ENCODE data around the gene PREB. TPM values are rescaled to one million over a fixed set of nuclear protein-coding genes. Genes with fewer than 3 reads are reported as not detected.

The PREB gene
- total RNA-seq, 1 experiment from 2014 or later = 84.5 TPM

DNA sequence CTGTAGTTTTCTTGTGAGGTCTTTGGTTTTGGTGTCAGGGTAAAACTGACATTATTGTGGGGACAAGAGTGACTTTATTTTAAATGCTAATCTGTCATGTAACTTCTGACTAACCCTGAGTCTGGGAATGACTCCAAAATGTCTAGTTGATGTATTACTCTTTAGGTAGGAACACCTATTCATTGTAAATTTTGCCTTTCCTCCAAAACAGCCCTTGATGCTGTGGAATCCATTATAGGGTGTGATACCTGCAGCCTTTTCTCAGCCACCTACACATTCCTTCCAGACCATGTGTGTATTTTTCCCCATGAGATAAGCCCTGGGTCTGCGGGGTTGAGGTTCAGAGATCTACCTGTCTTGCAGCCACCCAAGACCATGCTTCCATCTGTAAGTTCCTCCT, 8.8 kb upstream of the PREB start:
- DNase-seq = no peak
- no peaks in the 10 kb centered on the region for H3K27me3 ChIP-seq (ENCODE audit: control insufficient read depth, insufficient read depth, low read length)
- H3K36me3 ChIP-seq (replicated peaks; ENCODE audit: control insufficient read depth, insufficient read depth, low read length) = no peaks in the 10 kb centered on the region
- no peak overlapping the region for H3K4me3 ChIP-seq (ENCODE audit: insufficient read depth, low read depth, low read length)

GRCh38 chr2:27139310-27139709, 4.9 kb upstream of the PREB start, which contains the start of gene PRR30:
PRR30 (minus strand) TSS chr2:27139410; CDS start chr2:27138329, 1,081 bp downstream.
- Histone ChIP-seq H3K36me3 (replicated peaks; ENCODE audit: control insufficient read depth, insufficient read depth, low read length) (no peaks in the 10 kb centered on the region), H3K4me3 (ENCODE audit: insufficient read depth, low read depth, low read length) (no peak within 1 kb of the TSS), H3K27me3 (ENCODE audit: control insufficient read depth, insufficient read depth, low read length) (no peaks in the 10 kb centered on the region)
- no peak for DNase-seq

DNA sequence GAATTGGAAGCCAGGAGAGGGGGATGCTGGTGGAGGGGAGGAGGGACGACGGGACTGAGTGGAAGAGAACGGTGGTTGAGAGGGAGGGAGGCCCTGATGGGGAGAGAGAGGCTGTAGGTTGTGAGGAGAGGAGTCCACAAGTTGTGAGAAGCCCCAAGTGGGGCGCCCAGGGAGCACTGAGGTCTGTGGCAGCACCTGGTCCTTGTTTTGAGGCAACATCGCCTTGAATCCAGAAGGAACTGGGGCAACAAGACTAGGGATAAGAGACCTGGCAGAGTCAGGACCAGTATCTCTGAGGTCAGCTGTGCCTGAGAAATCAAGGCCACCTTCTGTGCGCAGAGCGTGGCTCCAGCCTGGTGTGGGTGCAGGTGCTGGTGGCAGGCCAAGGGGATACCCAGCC, 3.7 kb upstream of the PREB start:
- peaks cover 2% of the 10 kb centered on the region for H3K36me3 ChIP-seq (replicated peaks; ENCODE audit: control insufficient read depth, insufficient read depth, low read length)
- no peak for DNase-seq
- H3K27me3 ChIP-seq (ENCODE audit: control insufficient read depth, insufficient read depth, low read length) = no peaks in the 10 kb centered on the region
- no peak overlapping the region for H3K4me3 ChIP-seq (ENCODE audit: insufficient read depth, low read depth, low read length)

GRCh38 chr2:27137322-27137935, 3.0 kb upstream of the PREB start:
- Histone ChIP-seq H3K36me3 (replicated peaks; ENCODE audit: control insufficient read depth, insufficient read depth, low read length) (peaks cover 9% of the 10 kb centered on the region), H3K4me3 (ENCODE audit: insufficient read depth, low read depth, low read length) (no peak overlapping the region)
- DNase-seq = no peak

DNA sequence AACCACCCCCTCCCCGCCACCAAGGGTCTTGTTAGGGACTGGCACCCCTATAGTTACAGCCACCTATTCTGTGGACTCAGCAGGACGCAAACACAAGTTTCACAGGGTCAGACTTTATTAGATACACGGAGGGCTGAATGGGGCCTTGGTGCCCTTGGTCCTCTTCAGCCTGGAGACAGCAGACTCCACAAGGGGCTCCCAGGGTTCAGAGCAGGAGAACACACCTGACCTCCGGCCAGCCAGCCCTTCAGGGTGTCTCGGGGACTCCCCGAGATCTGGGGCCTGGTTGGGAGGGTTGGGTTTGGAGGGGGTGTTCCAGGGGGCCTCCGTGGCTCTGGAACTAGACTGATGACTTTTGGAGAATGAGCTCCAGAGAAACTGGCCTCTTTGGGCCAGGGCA, 2.3 kb upstream of the PREB start:
- H3K27me3 ChIP-seq (ENCODE audit: control insufficient read depth, insufficient read depth, low read length) = no peaks in the 10 kb centered on the region
- DNase-seq = no peak

More at GRCh38 chr2:27137322-27137935, 3.0 kb upstream of the PREB start:
- H3K27me3 ChIP-seq (ENCODE audit: control insufficient read depth, insufficient read depth, low read length) = no peaks in the 10 kb centered on the region

DNA sequence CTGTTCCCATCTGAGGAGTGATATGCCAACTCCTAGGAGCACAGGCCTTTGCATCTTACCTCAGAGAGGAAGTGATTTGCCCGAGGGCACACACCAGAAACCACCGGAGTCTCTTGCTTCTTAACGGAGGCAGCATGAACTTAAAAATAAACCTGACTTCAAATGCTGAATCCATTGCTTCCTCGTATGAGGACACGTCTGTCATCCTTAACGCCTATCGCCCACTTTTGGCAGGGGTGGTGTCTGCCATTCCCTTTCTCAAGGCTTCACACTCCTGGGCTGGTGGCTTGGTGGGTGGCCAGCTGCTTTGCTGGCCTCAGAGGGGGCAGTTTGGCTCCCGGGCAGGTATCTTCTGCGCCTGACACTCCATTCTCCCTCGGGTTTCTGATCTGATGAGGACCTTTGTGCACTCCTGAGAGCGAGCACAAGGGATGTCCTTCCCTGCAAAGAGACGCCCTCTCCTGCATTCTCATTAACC, 1.1 kb upstream of the PREB start:
- H3K4me3 ChIP-seq (ENCODE audit: insufficient read depth, low read depth, low read length) = no peak overlapping the region
- no peak for DNase-seq
- H3K36me3 ChIP-seq (replicated peaks; ENCODE audit: control insufficient read depth, insufficient read depth, low read length) = peaks cover 26% of the 10 kb centered on the region
- H3K27me3 ChIP-seq (ENCODE audit: control insufficient read depth, insufficient read depth, low read length) = no peaks in the 10 kb centered on the region

More for the DNA sequence above, 2.3 kb upstream of the PREB start:
- peaks cover 16% of the 10 kb centered on the region for H3K36me3 ChIP-seq (replicated peaks; ENCODE audit: control insufficient read depth, insufficient read depth, low read length)
- no peak overlapping the region for H3K4me3 ChIP-seq (ENCODE audit: insufficient read depth, low read depth, low read length)

GRCh38 chr2:27134781-27135477, 493 bp upstream of the PREB start:
- peak overlapping the region; percentile 16; the same call in 1 of the 2 replicates for H3K4me3 ChIP-seq (ENCODE audit: insufficient read depth, low read depth, low read length)
- no peaks in the 10 kb centered on the region for H3K27me3 ChIP-seq (ENCODE audit: control insufficient read depth, insufficient read depth, low read length)
- peaks cover 29% of the 10 kb centered on the region for H3K36me3 ChIP-seq (replicated peaks; ENCODE audit: control insufficient read depth, insufficient read depth, low read length)
- no peak for DNase-seq

GRCh38 chr2:27133195-27133875, 1.1 kb downstream of the PREB start:
- DNase-seq = peak; percentile 55
- Histone ChIP-seq H3K4me3 (ENCODE audit: insufficient read depth, low read depth, low read length) (peak overlapping the region; percentile 94), H3K27me3 (ENCODE audit: control insufficient read depth, insufficient read depth, low read length) (no peaks in the 10 kb centered on the region), H3K36me3 (replicated peaks; ENCODE audit: control insufficient read depth, insufficient read depth, low read length) (peaks cover 32% of the 10 kb centered on the region)

- H3K36me3 ChIP-seq (replicated peaks; ENCODE audit: control insufficient read depth, insufficient read depth, low read length) = peaks cover 32% of the 10 kb centered on the region
Observed at GRCh38 chr2:27131429-27131828, 3.0 kb downstream of the PREB start.

DNA sequence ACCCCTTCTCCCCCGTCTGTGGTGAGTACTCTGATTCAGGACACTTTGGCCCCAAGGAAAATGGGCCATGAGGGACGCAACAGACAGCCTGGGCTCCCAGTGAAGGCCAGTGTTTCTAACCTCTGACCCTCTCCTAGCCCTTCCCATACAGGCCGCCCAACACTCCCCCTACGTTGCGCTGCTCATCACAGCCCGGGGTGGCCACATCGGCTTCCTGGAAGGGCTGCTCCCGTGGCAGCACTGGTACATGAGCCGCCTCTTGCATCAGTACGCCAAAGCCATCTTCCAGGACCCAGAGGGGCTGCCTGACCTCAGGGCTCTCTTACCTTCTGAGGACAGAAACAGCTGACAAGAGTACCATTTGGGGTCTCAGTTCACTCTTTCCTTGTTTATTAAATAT, 4.0 kb downstream of the PREB start:
- Histone ChIP-seq H3K36me3 (replicated peaks; ENCODE audit: control insufficient read depth, insufficient read depth, low read length) (peaks cover 32% of the 10 kb centered on the region), H3K27me3 (ENCODE audit: control insufficient read depth, insufficient read depth, low read length) (no peaks in the 10 kb centered on the region), H3K4me3 (ENCODE audit: insufficient read depth, low read depth, low read length) (no peak overlapping the region)
- no peak for DNase-seq

More at GRCh38 chr2:27131429-27131828, 3.0 kb downstream of the PREB start:
- H3K4me3 ChIP-seq (ENCODE audit: insufficient read depth, low read depth, low read length) = no peak overlapping the region
- peak; percentile 10 for DNase-seq
- H3K27me3 ChIP-seq (ENCODE audit: control insufficient read depth, insufficient read depth, low read length) = no peaks in the 10 kb centered on the region

GRCh38 chr2:27128668-27129571, 5.5 kb downstream of the PREB start:
- Histone ChIP-seq H3K36me3 (replicated peaks; ENCODE audit: control insufficient read depth, insufficient read depth, low read length) (peaks cover 32% of the 10 kb centered on the region), H3K27me3 (ENCODE audit: control insufficient read depth, insufficient read depth, low read length) (peaks cover 4% of the 10 kb centered on the region; the same call in 1 of the 2 replicates), H3K4me3 (ENCODE audit: insufficient read depth, low read depth, low read length) (no peak overlapping the region)
- no peak for DNase-seq

DNA sequence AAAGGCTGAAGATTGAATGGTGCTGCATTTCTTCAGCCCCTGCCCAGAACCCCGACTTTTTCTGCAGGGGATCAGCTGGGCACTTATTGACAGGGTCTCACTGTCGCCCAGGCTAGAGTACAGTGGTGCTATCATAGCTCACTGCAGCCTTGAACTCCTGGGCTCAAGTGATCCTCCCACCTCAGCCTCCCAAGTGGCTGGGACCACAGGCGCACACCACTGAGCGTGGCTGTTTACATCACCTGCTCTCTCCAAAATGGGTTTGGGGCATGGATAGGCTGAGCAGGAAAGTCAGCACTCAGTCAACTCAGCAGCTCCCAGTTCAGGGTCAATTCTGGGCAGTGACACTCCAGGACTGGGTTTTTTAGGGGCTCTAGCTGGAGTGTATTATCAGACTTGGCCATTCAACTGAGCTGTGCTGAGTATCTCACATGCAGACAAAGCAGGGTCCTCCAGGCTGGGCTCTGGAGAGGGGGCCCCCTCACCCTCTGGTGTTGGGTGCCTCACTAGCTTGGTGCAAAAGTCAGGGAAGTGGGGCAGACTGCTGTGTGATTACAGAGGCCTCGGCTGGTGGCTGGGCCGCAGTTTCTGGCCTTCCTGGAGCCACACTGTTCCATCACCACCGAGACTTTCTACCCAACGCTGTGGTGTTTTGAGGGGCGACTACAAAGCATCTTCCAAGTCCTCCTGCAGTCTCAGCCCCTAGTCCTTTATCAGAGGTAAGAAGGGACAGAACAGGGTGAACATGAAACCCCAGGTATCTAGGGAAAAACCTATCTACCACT, 6.4 kb downstream of the PREB start:
- H3K36me3 ChIP-seq (replicated peaks; ENCODE audit: control insufficient read depth, insufficient read depth, low read length) = peaks cover 29% of the 10 kb centered on the region
- no peak overlapping the region for H3K4me3 ChIP-seq (ENCODE audit: insufficient read depth, low read depth, low read length)
- no peak for DNase-seq
- peaks cover 12% of the 10 kb centered on the region for H3K27me3 ChIP-seq (ENCODE audit: control insufficient read depth, insufficient read depth, low read length)

GRCh38 chr2:27126252-27126710, 8.2 kb downstream of the PREB start:
- H3K27me3 ChIP-seq (ENCODE audit: control insufficient read depth, insufficient read depth, low read length) = peaks cover 27% of the 10 kb centered on the region
- no peak overlapping the region for H3K4me3 ChIP-seq (ENCODE audit: insufficient read depth, low read depth, low read length)
- DNase-seq = no peak
- H3K36me3 ChIP-seq (replicated peaks; ENCODE audit: control insufficient read depth, insufficient read depth, low read length) = peaks cover 11% of the 10 kb centered on the region

All from H7 (cell line).